Osteoblast (primary cell): ENCODE measurements around the gene NDUFS6. TPM values are rescaled to one million over a fixed set of nuclear protein-coding genes. Genes with fewer than 3 reads are reported as not detected.

Source experiments
- DNase-seq: peaks from one replicate; pipeline ENCODE4 v3.0.0; 2011; ENCODE audit warnings: low spot score, mixed read lengths; ENCODE audit not compliant: insufficient read length; ENCODE audit errors: missing footprints
- H2AFZ ChIP-seq: 2 replicates; pipeline ENCODE4 v1.6.0; 2011; ENCODE audit warnings: mild to moderate bottlenecking, low read length
- H3K27ac ChIP-seq: 2 replicates; pipeline ENCODE4 v1.5.1; 2011; ENCODE audit warnings: mild to moderate bottlenecking, low read depth, low read length, moderate library complexity
- H3K27me3 ChIP-seq: 2 replicates; pipeline ENCODE4 v1.6.0; 2012; ENCODE audit warnings: mild to moderate bottlenecking, control low read depth, inconsistent platforms, low read length, moderate library complexity; ENCODE audit not compliant: insufficient read depth
- H3K36me3 ChIP-seq: 2 replicates; pipeline ENCODE4 v1.5.1; 2011; ENCODE audit warnings: mild to moderate bottlenecking, low read length, control low read depth, moderate library complexity; ENCODE audit not compliant: insufficient read depth
- H3K4me1 ChIP-seq: 2 replicates; pipeline ENCODE4 v1.5.1; 2011; ENCODE audit warnings: mild to moderate bottlenecking, low read length, control low read depth, moderate library complexity; ENCODE audit not compliant: insufficient read depth
- H3K4me2 ChIP-seq: 2 replicates; pipeline ENCODE4 v1.6.0; 2011; ENCODE audit warnings: mild to moderate bottlenecking, low read length; ENCODE audit not compliant: insufficient read depth
- H3K4me3 ChIP-seq: fragments of 200-600 bp; sonication (generic); 3 replicates; pipeline ENCODE4 v1.5.1; 2012; ENCODE audit warnings: mild to moderate bottlenecking, low read length, inconsistent platforms; ENCODE audit not compliant: insufficient read depth
- H3K79me2 ChIP-seq: 2 replicates; pipeline ENCODE4 v1.6.0; 2012; ENCODE audit warnings: mild to moderate bottlenecking, low read length, control low read depth, inconsistent platforms; ENCODE audit not compliant: insufficient read depth
- H3K9me3 ChIP-seq: 2 replicates; pipeline ENCODE4 v1.5.1; 2011; ENCODE audit warnings: low read depth, low read length, control low read depth
- H4K20me1 ChIP-seq: 2 replicates; pipeline ENCODE4 v1.6.0; 2012; ENCODE audit warnings: mild to moderate bottlenecking, low read length, control low read depth; ENCODE audit not compliant: insufficient read depth
- CTCF ChIP-seq: IDR thresholded peaks from 2 replicates; pipeline ENCODE4 v1.5.1; 2011; ENCODE audit warnings: mild to moderate bottlenecking, low read depth, low read length, moderate library complexity; ENCODE audit errors: extremely low read depth
- total RNA-seq: library from RNA; depleted of rRNA; stranded (reverse); fragments of >200 nt; gene quantifications from 2 replicates; pipeline ENCODE4 v1.2.3, GENCODE V29; 2012

NDUFS6 gene
- total RNA-seq, 1 donor: 23.9 TPM

GRCh38 chr5:1789834-1790471 is 11.3 kb upstream of the NDUFS6 start:
- Histone ChIP-seq H4K20me1 (no peaks in the 10 kb centered on the region), H2AFZ (peak overlapping the region; percentile 43), H3K79me2 (no peaks in the 10 kb centered on the region), H3K36me3 (no peaks in the 10 kb centered on the region), H3K4me2 (peak overlapping the region; percentile 76), H3K27me3 (peaks cover 2% of the 10 kb centered on the region), H3K9me3 (no peaks in the 10 kb centered on the region), H3K4me3 (peak overlapping the region; percentile 35), H3K4me1 (peaks cover 48% of the 10 kb centered on the region), H3K27ac (peak overlapping the region; percentile 49)
- peak; percentile 80 for DNase-seq
- no peak for TF ChIP-seq CTCF

GRCh38 chr5:1791176-1791575 is 10.0 kb upstream of the NDUFS6 start:
- H3K4me2 ChIP-seq: no peak overlapping the region
- peak; percentile 48 for DNase-seq
- peaks cover 51% of the 10 kb centered on the region for H3K4me1 ChIP-seq
- H3K4me3 ChIP-seq: no peak overlapping the region
- no peaks in the 10 kb centered on the region for H3K9me3 ChIP-seq
- no peaks in the 10 kb centered on the region for H3K36me3 ChIP-seq
- H3K27ac ChIP-seq: peak overlapping the region; percentile 19
- TF ChIP-seq CTCF: no peak
- peaks cover under 1% of the 10 kb centered on the region for H3K79me2 ChIP-seq
- H3K27me3 ChIP-seq: no peaks in the 10 kb centered on the region
- no peak overlapping the region for H2AFZ ChIP-seq
- H4K20me1 ChIP-seq: no peaks in the 10 kb centered on the region

DNA sequence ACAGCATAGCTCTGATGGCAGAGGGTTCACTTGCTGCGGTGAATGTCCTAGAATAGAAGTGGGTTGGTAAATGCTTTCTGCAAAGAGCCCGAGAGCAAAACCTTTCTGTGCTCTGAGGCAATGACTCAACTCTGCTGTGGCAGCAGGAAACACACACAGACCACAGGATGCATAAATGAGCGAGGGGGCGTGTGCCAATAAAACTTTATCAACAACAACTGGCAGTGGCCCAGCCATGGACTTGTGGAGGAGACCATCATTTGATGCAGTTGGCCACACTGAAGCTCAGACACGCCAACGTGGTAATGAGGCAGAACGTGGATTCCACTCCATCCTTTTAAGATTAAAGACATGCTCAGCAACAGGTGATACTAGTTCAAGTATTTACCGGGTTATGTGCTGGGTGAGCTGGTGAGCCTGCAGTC is 8.4 kb upstream of the NDUFS6 start:
- peak; percentile 91 for DNase-seq
- Histone ChIP-seq H3K4me3 (no peak overlapping the region), H3K79me2 (peaks cover 10% of the 10 kb centered on the region), H4K20me1 (peaks cover 2% of the 10 kb centered on the region), H3K4me1 (peaks cover 51% of the 10 kb centered on the region), H3K27ac (peak overlapping the region; percentile 90), H3K9me3 (no peaks in the 10 kb centered on the region), H3K4me2 (peak overlapping the region; percentile 61), H2AFZ (peak overlapping the region; percentile 37), H3K27me3 (no peaks in the 10 kb centered on the region), H3K36me3 (peaks cover 13% of the 10 kb centered on the region)
- TF ChIP-seq CTCF: no peak

GRCh38 chr5:1793301-1793740 is 7.9 kb upstream of the NDUFS6 start:
- TF ChIP-seq CTCF: no peak
- H3K27me3 ChIP-seq: no peaks in the 10 kb centered on the region
- H3K36me3 ChIP-seq: peaks cover 18% of the 10 kb centered on the region
- peak overlapping the region; percentile 28 for H3K4me3 ChIP-seq
- peak overlapping the region; percentile 37 for H2AFZ ChIP-seq
- peak overlapping the region; percentile 61 for H3K4me2 ChIP-seq
- H3K4me1 ChIP-seq: peaks cover 51% of the 10 kb centered on the region
- peaks cover 2% of the 10 kb centered on the region for H4K20me1 ChIP-seq
- H3K79me2 ChIP-seq: peaks cover 15% of the 10 kb centered on the region
- peak; percentile 75 for DNase-seq
- H3K9me3 ChIP-seq: no peaks in the 10 kb centered on the region
- H3K27ac ChIP-seq: peak overlapping the region; percentile 90
